ENCODE results near the gene ALDH1A2. TPM values are rescaled to one million over a fixed set of nuclear protein-coding genes. Genes with fewer than 3 reads are reported as not detected.

The ALDH1A2 gene
- total RNA-seq, 1 donor from 2014 or later: 49.4 TPM

DNA sequence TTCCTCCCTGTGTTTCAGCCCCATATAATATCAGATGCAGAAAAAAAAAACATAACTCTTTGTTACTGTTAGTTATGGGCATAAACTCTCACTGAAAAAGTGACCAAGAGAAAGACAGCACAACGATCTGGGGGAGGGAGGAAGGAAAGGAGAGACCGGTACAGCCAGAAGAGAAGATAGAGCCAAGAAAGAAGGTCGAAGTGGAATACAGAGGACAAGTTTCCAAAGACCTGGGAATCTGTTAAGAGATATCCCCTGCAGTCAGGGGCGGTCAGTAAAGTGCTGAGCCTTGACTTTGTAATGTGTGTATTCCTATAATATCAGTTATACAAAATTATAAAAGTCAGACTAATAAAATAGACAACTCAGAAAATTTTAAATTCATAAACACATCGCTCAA lies 3.3 kb downstream of the ALDH1A2 start:
- TF ChIP-seq, protein P1, sequence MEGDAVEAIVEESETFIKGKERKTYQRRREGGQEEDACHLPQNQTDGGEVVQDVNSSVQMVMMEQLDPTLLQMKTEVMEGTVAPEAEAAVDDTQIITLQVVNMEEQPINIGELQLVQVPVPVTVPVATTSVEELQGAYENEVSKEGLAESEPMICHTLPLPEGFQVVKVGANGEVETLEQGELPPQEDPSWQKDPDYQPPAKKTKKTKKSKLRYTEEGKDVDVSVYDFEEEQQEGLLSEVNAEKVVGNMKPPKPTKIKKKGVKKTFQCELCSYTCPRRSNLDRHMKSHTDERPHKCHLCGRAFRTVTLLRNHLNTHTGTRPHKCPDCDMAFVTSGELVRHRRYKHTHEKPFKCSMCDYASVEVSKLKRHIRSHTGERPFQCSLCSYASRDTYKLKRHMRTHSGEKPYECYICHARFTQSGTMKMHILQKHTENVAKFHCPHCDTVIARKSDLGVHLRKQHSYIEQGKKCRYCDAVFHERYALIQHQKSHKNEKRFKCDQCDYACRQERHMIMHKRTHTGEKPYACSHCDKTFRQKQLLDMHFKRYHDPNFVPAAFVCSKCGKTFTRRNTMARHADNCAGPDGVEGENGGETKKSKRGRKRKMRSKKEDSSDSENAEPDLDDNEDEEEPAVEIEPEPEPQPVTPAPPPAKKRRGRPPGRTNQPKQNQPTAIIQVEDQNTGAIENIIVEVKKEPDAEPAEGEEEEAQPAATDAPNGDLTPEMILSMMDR (IDR thresholded peaks at IDR 0.05): no peak
- no peak for DNase-seq
- no peak for ATAC-seq
- Histone ChIP-seq H3K4me3 (no peak overlapping the region), H3K27me3 (ENCODE audit: low read depth) (peaks cover 71% of the 10 kb centered on the region), H3K4me1 (peaks cover 18% of the 10 kb centered on the region), H3K27ac (no peak overlapping the region), H3K36me3 (no peaks in the 10 kb centered on the region), H3K9me3 (no peaks in the 10 kb centered on the region)
- intact Hi-C loops (cut with DNase I): loop anchor here (10.0 kb wide), 1 partner anchor 197 kb away; no protein-coding TSS in a partner anchor

DNA sequence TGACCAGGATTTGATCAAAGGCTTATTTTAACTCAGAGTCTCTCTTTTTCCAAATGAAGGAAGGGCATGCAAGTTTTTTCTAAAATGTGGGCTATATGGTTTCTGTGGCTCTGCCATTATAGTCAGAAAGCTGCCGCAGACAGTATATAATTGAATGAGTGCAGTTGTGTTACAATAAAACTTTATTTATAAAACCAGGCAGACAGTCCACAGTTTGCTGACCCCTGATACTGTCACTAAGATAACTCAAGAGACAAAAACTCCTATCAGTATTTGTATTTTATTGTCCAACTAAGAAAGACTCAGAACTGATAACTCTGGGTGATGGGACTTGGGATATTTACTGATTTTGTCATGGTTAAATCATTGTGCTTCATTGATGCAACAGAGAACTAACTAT lies 4.9 kb downstream of the ALDH1A2 start:
- Histone ChIP-seq H3K4me1 (peaks cover 9% of the 10 kb centered on the region), H3K9me3 (no peaks in the 10 kb centered on the region), H3K4me3 (no peak overlapping the region), H3K27me3 (ENCODE audit: low read depth) (peaks cover 55% of the 10 kb centered on the region), H3K27ac (no peak overlapping the region), H3K36me3 (no peaks in the 10 kb centered on the region)
- intact Hi-C loops (cut with DNase I): loop anchor here (10.0 kb wide), 1 partner anchor 196 kb away; no protein-coding TSS in a partner anchor
- TF ChIP-seq, protein P1 (IDR thresholded peaks at IDR 0.05): no peak
- DNase-seq: no peak
- ATAC-seq: no peak

DNA sequence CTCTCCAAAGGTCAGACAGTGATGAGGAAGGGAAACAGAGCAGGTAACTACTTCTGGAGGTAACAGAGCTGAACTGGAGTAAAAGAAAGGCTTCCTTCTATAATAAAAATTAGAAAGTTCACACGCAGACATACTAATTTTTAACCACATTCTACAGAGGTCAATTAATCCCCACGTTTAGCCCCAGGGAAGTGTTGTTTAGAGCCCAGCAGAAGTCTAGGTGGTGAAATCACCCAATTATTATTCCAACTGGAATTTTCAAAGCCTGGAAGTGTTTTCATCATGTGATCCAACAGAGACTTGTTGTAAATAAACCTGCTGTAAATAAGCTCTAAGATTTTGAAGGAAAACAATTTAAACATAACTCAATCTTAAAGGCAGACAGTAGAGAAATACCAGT lies 6.8 kb downstream of the ALDH1A2 start:
- H3K27me3 ChIP-seq (ENCODE audit: low read depth): peaks cover 37% of the 10 kb centered on the region
- no peaks in the 10 kb centered on the region for H3K36me3 ChIP-seq
- DNase-seq (no peak), ATAC-seq (no peak)
- H3K4me3 ChIP-seq: no peak overlapping the region
- intact Hi-C loops (cut with DNase I): no loop called here
- TF ChIP-seq, protein P1 (IDR thresholded peaks at IDR 0.05): no peak
- H3K27ac ChIP-seq: no peak overlapping the region
- H3K4me1 ChIP-seq: no peaks in the 10 kb centered on the region
- no peaks in the 10 kb centered on the region for H3K9me3 ChIP-seq

DNA sequence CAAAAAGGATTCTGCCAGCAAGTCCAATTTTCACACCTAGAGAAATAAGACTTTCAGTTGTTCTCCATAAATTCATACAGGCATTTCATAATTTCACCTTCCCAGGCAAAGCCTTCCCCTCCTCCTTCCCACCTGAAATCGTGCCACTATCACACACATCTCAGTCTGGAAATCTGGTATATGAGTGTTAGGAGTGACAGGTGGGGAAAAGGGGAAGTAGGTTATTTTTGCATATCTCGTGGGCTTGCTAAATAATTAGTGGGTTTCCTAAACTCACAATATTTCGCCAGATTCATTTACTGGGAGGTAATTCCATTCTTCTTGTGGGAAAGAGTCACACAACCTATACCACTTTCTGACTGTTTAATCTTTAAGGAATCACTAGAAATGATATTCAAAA lies 7.4 kb downstream of the ALDH1A2 start:
- Histone ChIP-seq H3K27me3 (ENCODE audit: low read depth) (peaks cover 30% of the 10 kb centered on the region), H3K4me3 (no peak overlapping the region), H3K9me3 (no peaks in the 10 kb centered on the region), H3K27ac (no peak overlapping the region), H3K4me1 (no peaks in the 10 kb centered on the region), H3K36me3 (no peaks in the 10 kb centered on the region)
- DNase-seq: no peak
- TF ChIP-seq, protein P1 (IDR thresholded peaks at IDR 0.05): no peak
- intact Hi-C loops (cut with DNase I): no loop called here
- no peak for ATAC-seq

DNA sequence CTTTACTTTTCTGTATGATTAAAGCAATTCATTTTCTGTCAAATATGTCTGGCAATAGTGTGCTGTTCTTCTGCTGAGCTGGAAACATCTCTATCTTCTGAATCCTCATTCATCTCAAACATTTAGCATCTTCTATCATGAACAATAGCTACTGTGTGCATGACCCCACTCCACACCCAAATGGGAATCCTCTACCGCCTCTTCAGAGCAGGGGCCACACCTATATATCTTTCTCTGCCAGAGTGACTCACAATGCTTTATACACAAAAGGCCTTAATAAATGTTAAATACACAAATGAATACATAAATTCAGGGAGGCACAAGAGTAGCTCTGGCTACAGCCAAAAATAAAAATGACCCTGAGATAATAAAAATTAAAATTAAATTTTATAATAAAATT lies 8.0 kb downstream of the ALDH1A2 start:
- no peaks in the 10 kb centered on the region for H3K36me3 ChIP-seq
- ATAC-seq (no peak), DNase-seq (no peak)
- no peak overlapping the region for H3K27ac ChIP-seq
- H3K27me3 ChIP-seq (ENCODE audit: low read depth): peaks cover 25% of the 10 kb centered on the region
- intact Hi-C loops (cut with DNase I): no loop called here
- H3K9me3 ChIP-seq: no peaks in the 10 kb centered on the region
- H3K4me3 ChIP-seq: no peak overlapping the region
- TF ChIP-seq, protein P1 (IDR thresholded peaks at IDR 0.05): no peak
- H3K4me1 ChIP-seq: no peaks in the 10 kb centered on the region

DNA sequence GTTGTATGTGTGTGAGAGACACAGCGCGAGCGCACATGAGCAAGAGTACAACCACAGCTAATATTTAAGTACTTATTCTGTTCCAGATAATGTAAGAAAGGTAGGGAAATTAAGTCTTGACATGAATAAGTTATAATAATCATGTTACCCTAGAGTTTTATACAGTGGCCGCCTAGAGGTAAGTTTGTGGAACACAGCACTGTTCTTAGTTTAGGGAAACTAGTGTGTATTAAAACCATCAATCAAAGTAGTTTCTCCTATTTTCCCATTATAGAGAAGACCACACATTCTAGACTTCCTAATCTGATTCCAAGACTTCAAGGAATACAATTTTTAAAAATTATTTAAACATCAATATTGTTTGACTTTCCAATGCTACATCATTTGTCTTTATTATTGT lies 9.5 kb downstream of the ALDH1A2 start:
- TF ChIP-seq, protein P1 (IDR thresholded peaks at IDR 0.05): no peak
- Histone ChIP-seq H3K4me1 (no peaks in the 10 kb centered on the region), H3K36me3 (no peaks in the 10 kb centered on the region), H3K9me3 (no peaks in the 10 kb centered on the region), H3K4me3 (no peak overlapping the region), H3K27me3 (ENCODE audit: low read depth) (peaks cover 14% of the 10 kb centered on the region), H3K27ac (no peak overlapping the region)
- intact Hi-C loops (cut with DNase I): no loop called here
- no peak for DNase-seq
- ATAC-seq: no peak

Data from lower lobe of right lung (tissue), 2 donors.